OCI-LY1 (cell line): ENCODE data around the gene VAMP4.

Experiments
- EZH2 ChIP-seq: fragments of 200-600 bp; sonication (generic), shearing (Covaris generic); IDR thresholded peaks from 2 replicates; pipeline ENCODE4 v1.8.0; 2017; ENCODE audit warnings: borderline replicate concordance, mixed run types, mild to moderate bottlenecking, antibody characterized with exemption, low read length, moderate library complexity, mixed read lengths
- TF ChIP-seq, protein P1 (sequence below): fragments of 200-600 bp; sonication (generic), shearing (Covaris generic); IDR thresholded peaks from 2 replicates; pipeline ENCODE4 v1.5.1; 2017; ENCODE audit warnings: mild to moderate bottlenecking, antibody characterized with exemption, low read length, moderate library complexity, mixed read lengths

GRCh38 chr1:171754971-171755370 is 13.1 kb upstream of the VAMP4 start:
- no peak for TF ChIP-seq EZH2
- TF ChIP-seq, protein P1, sequence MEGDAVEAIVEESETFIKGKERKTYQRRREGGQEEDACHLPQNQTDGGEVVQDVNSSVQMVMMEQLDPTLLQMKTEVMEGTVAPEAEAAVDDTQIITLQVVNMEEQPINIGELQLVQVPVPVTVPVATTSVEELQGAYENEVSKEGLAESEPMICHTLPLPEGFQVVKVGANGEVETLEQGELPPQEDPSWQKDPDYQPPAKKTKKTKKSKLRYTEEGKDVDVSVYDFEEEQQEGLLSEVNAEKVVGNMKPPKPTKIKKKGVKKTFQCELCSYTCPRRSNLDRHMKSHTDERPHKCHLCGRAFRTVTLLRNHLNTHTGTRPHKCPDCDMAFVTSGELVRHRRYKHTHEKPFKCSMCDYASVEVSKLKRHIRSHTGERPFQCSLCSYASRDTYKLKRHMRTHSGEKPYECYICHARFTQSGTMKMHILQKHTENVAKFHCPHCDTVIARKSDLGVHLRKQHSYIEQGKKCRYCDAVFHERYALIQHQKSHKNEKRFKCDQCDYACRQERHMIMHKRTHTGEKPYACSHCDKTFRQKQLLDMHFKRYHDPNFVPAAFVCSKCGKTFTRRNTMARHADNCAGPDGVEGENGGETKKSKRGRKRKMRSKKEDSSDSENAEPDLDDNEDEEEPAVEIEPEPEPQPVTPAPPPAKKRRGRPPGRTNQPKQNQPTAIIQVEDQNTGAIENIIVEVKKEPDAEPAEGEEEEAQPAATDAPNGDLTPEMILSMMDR: no peak
